D341Med (cell line): ENCODE measurements around the gene SURF2.
"Not testable (repeated sequence)": the region's sequence is repeated elsewhere in the genome, so short reads cannot be mapped to it uniquely, and the experiment has no call there.

Source experiments
- DNase-seq: peaks from one replicate; pipeline ENCODE4 v3.0.0; 2012; ENCODE audit warnings: low spot score

SURF2 gene

GRCh38 chr9:133377280-133377679, 20.9 kb downstream of the SURF2 start:
- not testable (repeated sequence) for DNase-seq

- no peak for DNase-seq
Measured at GRCh38 chr9:133377721-133378216, 21.4 kb downstream of the SURF2 start.

- no peak for DNase-seq
Measured at GRCh38 chr9:133378408-133378962, 22.1 kb downstream of the SURF2 start.

GRCh38 chr9:133379153-133380086, 23.1 kb downstream of the SURF2 start:
- no peak for DNase-seq

- no peak for DNase-seq
Measured at GRCh38 chr9:133380734-133381133, 24.4 kb downstream of the SURF2 start.

GRCh38 chr9:133382507-133383141, 26.3 kb downstream of the SURF2 start:
- no peak for DNase-seq

GRCh38 chr9:133383438-133383837, 27.1 kb downstream of the SURF2 start:
- no peak for DNase-seq

- DNase-seq = no peak
Measured at GRCh38 chr9:133384736-133385321, 28.5 kb downstream of the SURF2 start.

- DNase-seq = no peak
Measured at GRCh38 chr9:133385452-133385851, 29.1 kb downstream of the SURF2 start.

- no peak for DNase-seq
Measured at GRCh38 chr9:133386338-133386737, 30.0 kb downstream of the SURF2 start.

GRCh38 chr9:133387680-133388079, 31.3 kb downstream of the SURF2 start:
- DNase-seq = no peak

- DNase-seq = no peak
Measured at GRCh38 chr9:133389025-133389557, 32.7 kb downstream of the SURF2 start.

GRCh38 chr9:133389562-133389961, 33.2 kb downstream of the SURF2 start:
- no peak for DNase-seq

GRCh38 chr9:133390713-133391112, 34.4 kb downstream of the SURF2 start:
- DNase-seq = no peak

GRCh38 chr9:133391449-133391848, 35.1 kb downstream of the SURF2 start:
- DNase-seq = not testable (repeated sequence)

GRCh38 chr9:133392308-133392707, 36.0 kb downstream of the SURF2 start:
- DNase-seq = not testable (repeated sequence)

- no peak for DNase-seq
Measured at GRCh38 chr9:133393399-133393798, 37.0 kb downstream of the SURF2 start.

- DNase-seq = no peak
Measured at GRCh38 chr9:133394687-133395271, 38.4 kb downstream of the SURF2 start.

- DNase-seq = no peak
Measured at GRCh38 chr9:133396952-133397351, 40.6 kb downstream of the SURF2 start.

GRCh38 chr9:133397370-133397769, 41.0 kb downstream of the SURF2 start:
- no peak for DNase-seq

GRCh38 chr9:133397895-133398294, 41.5 kb downstream of the SURF2 start:
- DNase-seq = no peak

- DNase-seq = no peak
Measured at GRCh38 chr9:133400292-133400691, 43.9 kb downstream of the SURF2 start.
